DOHH2 (cell line): ENCODE measurements around the gene NANOS1.

Experiments used
- H3F3A ChIP-seq: fragments of 200-600 bp; sonication (generic), shearing (Covaris generic); 2 replicates; pipeline ENCODE4 v1.6.0; 2016; ENCODE audit warnings: antibody characterized with exemption, mild to moderate bottlenecking; ENCODE audit not compliant: control insufficient read depth, insufficient read depth
- H3K27ac ChIP-seq: fragments of 200-600 bp; sonication (generic); 2 replicates; pipeline ENCODE4 v1.5.1; 2014; ENCODE audit warnings: low read depth, mild to moderate bottlenecking, low read length, moderate library complexity
- H3K27me3 ChIP-seq: fragments of 200-600 bp; sonication (generic); 2 replicates; pipeline ENCODE4 v1.6.1; 2014; ENCODE audit warnings: mild to moderate bottlenecking, low read length, mixed read lengths; ENCODE audit not compliant: control insufficient read depth
- H3K36me3 ChIP-seq: fragments of 200-600 bp; sonication (generic); 2 replicates; pipeline ENCODE4 v1.6.1; 2014; ENCODE audit warnings: mild to moderate bottlenecking, low read length, moderate library complexity, mixed read lengths; ENCODE audit not compliant: control insufficient read depth
- H3K4me1 ChIP-seq: fragments of 200-600 bp; sonication (generic); 2 replicates; pipeline ENCODE4 v1.6.1; 2014; ENCODE audit warnings: mild to moderate bottlenecking, low read length, mixed read lengths; ENCODE audit not compliant: control insufficient read depth
- H3K4me2 ChIP-seq: fragments of 200-600 bp; sonication (generic); 2 replicates; pipeline ENCODE4 v1.6.0; 2014; ENCODE audit warnings: mild to moderate bottlenecking, low read length, moderate library complexity
- H3K4me3 ChIP-seq: fragments of 200-600 bp; sonication (generic); 2 replicates; pipeline ENCODE4 v1.5.1; 2014; ENCODE audit warnings: mild to moderate bottlenecking, low read length, mixed read lengths
- H3K79me2 ChIP-seq: fragments of 200-600 bp; sonication (generic); 2 replicates; pipeline ENCODE4 v1.6.1; 2014; ENCODE audit warnings: mild to moderate bottlenecking, low read length, mixed read lengths; ENCODE audit not compliant: control insufficient read depth
- H3K9me2 ChIP-seq: fragments of 200-600 bp; sonication (generic); replicated peaks from 2 replicates; pipeline ENCODE4 v1.6.1; 2014; ENCODE audit warnings: mild to moderate bottlenecking, low read length, mixed read lengths; ENCODE audit not compliant: control insufficient read depth
- H3K9me3 ChIP-seq: fragments of 200-600 bp; sonication (generic); 2 replicates; pipeline ENCODE4 v1.6.1; 2014; ENCODE audit warnings: antibody characterized with exemption, low read length, mixed read lengths; ENCODE audit not compliant: control insufficient read depth, insufficient read depth
- H4K20me1 ChIP-seq: fragments of 200-600 bp; sonication (generic); 2 replicates; pipeline ENCODE4 v1.6.0; 2014; ENCODE audit warnings: low read depth, mild to moderate bottlenecking, antibody characterized with exemption, low read length, moderate library complexity; ENCODE audit not compliant: control insufficient read depth, insufficient read depth
- EZH2phosphoT487 ChIP-seq: fragments of 200-600 bp; sonication (generic); IDR thresholded peaks from 2 replicates; pipeline ENCODE4 v1.6.1; 2017; ENCODE audit warnings: borderline replicate concordance, mild to moderate bottlenecking, antibody characterized with exemption, low read length, moderate library complexity, mixed read lengths
- TF ChIP-seq, protein P1 (sequence below): fragments of 200-600 bp; sonication (generic); IDR thresholded peaks from one replicate; pipeline ENCODE4 v1.5.1; 2014; ENCODE audit warnings: antibody characterized with exemption, mild to moderate bottlenecking, low read depth, low read length; ENCODE audit not compliant: poor library complexity, severe bottlenecking

NANOS1 gene

DNA sequence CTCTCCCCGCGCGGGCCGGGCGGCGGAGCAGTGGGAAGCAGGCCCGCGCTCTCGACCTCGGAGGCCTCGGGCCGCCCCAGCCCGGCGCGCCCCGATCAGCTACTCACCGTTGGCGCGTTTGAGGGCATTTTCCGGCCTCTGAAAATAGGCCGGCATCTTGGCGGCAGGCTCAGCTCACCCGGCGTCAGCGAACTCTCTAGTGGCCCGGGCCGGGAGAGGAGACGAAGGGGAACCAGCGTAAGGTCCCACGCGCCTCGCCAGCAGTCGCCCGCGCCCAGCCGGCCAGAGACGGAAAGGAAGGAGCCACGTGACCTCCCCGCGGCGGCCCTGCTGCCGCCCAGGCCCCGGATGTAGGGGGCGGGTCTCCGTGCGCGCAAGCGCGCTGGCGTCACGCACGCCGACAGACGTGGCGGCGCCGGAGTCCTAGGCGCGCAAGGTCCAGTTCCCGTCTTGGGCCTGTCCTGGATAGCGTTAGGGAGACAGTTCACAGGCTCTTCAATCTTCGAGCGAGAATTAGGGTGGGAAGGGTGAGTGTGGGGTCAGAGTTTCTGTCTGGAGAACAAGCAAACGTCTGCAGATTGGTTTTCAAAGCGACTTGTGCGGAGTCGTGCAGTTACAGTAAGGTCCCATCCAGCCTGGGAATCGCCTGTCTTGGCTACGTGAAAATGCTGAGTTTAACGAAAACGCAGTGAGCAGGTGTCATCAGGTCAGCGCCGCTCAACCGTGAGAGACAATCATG is 51.2 kb downstream of the NANOS1 start, which contains the start of gene EIF3A:
TSS of gene EIF3A (minus strand) at position 297 of the 739 bp plus-strand sequence. CDS start at position 156, 141 bp downstream.
- H3F3A ChIP-seq, result peaks cover 12% of the 10 kb centered on the region; the same call in 1 of the 2 replicates
- no peaks in the 10 kb centered on the region for H3K9me2 ChIP-seq
- H3K36me3 ChIP-seq, result peaks cover 50% of the 10 kb centered on the region
- peaks cover 62% of the 10 kb centered on the region for H3K4me1 ChIP-seq
- H3K4me3 ChIP-seq, result peak within 1 kb of the TSS; percentile 88
- peaks cover 63% of the 10 kb centered on the region for H3K79me2 ChIP-seq
- peak within 1 kb of the TSS; percentile 68 for H3K4me2 ChIP-seq
- no peaks in the 10 kb centered on the region for H3K9me3 ChIP-seq
- H4K20me1 ChIP-seq, result peaks cover 22% of the 10 kb centered on the region
- TF ChIP-seq, protein P1, sequence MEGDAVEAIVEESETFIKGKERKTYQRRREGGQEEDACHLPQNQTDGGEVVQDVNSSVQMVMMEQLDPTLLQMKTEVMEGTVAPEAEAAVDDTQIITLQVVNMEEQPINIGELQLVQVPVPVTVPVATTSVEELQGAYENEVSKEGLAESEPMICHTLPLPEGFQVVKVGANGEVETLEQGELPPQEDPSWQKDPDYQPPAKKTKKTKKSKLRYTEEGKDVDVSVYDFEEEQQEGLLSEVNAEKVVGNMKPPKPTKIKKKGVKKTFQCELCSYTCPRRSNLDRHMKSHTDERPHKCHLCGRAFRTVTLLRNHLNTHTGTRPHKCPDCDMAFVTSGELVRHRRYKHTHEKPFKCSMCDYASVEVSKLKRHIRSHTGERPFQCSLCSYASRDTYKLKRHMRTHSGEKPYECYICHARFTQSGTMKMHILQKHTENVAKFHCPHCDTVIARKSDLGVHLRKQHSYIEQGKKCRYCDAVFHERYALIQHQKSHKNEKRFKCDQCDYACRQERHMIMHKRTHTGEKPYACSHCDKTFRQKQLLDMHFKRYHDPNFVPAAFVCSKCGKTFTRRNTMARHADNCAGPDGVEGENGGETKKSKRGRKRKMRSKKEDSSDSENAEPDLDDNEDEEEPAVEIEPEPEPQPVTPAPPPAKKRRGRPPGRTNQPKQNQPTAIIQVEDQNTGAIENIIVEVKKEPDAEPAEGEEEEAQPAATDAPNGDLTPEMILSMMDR, result no peak
- no peak for TF ChIP-seq EZH2phosphoT487
- H3K27me3 ChIP-seq, result no peaks in the 10 kb centered on the region
- H3K27ac ChIP-seq, result peak within 1 kb of the TSS; percentile 79
